T-cell (primary cell): ENCODE results near the gene NR2F1-AS1. TPM values are rescaled to one million over a fixed set of nuclear protein-coding genes. Genes with fewer than 3 reads are reported as not detected.

ENCODE experiments used
- ATAC-seq, 4 experiments: fragments of 200-7000 bp in 3 of 4; fragments of 150-1000 bp in 1 of 4; cut with Tn5 transposase; replicated peaks in 1 of 4; 1 replicate in 3 of 4; 2 replicates in 1 of 4; pipeline ENCODE4 v1.10.0; 2021; ENCODE audit warnings: moderate library complexity in 3 of 4, mild to moderate bottlenecking in 2 of 4, moderate number of reproducible peaks in 1 of 4
- CTCF ChIA-PET, 2 donors: fragments of 300-600 bp; sonication (Branson Sonifier 250); formaldehyde crosslinking; loops; one replicate each; lab custom pipeline; 2022; ENCODE audit warnings: antibody characterized with exemption in 2 of 2; lab: Charles Lee
- POLR2A ChIA-PET, 2 donors: fragments of 300-600 bp; sonication (Branson Sonifier 250); formaldehyde crosslinking; loops; one replicate each; lab custom pipeline; 2022; ENCODE audit warnings: antibody characterized with exemption in 2 of 2; lab: Charles Lee
- DNase-seq, 35 experiments: peaks; one replicate each; pipeline versions ENCODE4 v3.0.0 to v3.0.0-alpha.2; 2013 to 2023
- H3K27ac ChIP-seq: one replicate; pipeline ENCODE4 v1.5.1; 2013; ENCODE audit warnings: low read length
- H3K27me3 ChIP-seq, 2 experiments: replicated peaks in 1 of 2; 1 replicate in 1 of 2; 2 replicates in 1 of 2; pipeline versions ENCODE4 v1.6.1 to v1.7.0; 2013; ENCODE audit warnings: low read length in 1 of 2, mixed read lengths in 1 of 2; ENCODE audit not compliant: control insufficient read depth in 2 of 2, insufficient read depth in 2 of 2; ENCODE audit errors: extremely low read depth in 1 of 2
- H3K36me3 ChIP-seq, 2 donors: 1 replicate in 1 of 2; 2 replicates in 1 of 2; pipeline versions ENCODE4 v1.6.1 to v1.7.0; 2013; ENCODE audit warnings: low read length in 1 of 2; ENCODE audit not compliant: control insufficient read depth in 2 of 2, insufficient read depth in 1 of 2; ENCODE audit errors: extremely low read depth in 1 of 2
- H3K4me1 ChIP-seq, 2 experiments: 1 replicate in 1 of 2; 2 replicates in 1 of 2; pipeline versions ENCODE4 v1.6.1 to v1.7.0; 2013; ENCODE audit warnings: low read length in 2 of 2, mixed read lengths in 1 of 2; ENCODE audit not compliant: insufficient read depth in 2 of 2, control insufficient read depth in 1 of 2; ENCODE audit errors: extremely low read depth in 1 of 2
- H3K4me3 ChIP-seq, 2 donors: 1 replicate in 1 of 2; 2 replicates in 1 of 2; pipeline versions ENCODE4 v1.5.1 to v1.7.0; 2013; ENCODE audit warnings: mild to moderate bottlenecking in 2 of 2, low read length in 1 of 2, moderate library complexity in 1 of 2; ENCODE audit not compliant: control insufficient read depth in 1 of 2; ENCODE audit errors: extremely low read depth in 1 of 2
- H3K9me3 ChIP-seq: 2 replicates; pipeline ENCODE4 v1.7.0; 2013
- H3K27ac Mint-ChIP-seq, 2 donors: one replicate each; pipeline ENCODE4 v1.8.0; 2020 to 2021; ENCODE audit warnings: mild to moderate bottlenecking in 2 of 2, mixed read lengths in 2 of 2
- H3K27me3 Mint-ChIP-seq, 2 donors: one replicate each; pipeline ENCODE4 v1.8.0; 2021 to 2022; ENCODE audit warnings: mixed read lengths in 2 of 2
- H3K36me3 Mint-ChIP-seq: one replicate; pipeline ENCODE4 v1.8.0; 2021; ENCODE audit warnings: mixed read lengths
- H3K4me1 Mint-ChIP-seq, 3 donors: one replicate each; pipeline ENCODE4 v1.8.0; 2020 to 2022; ENCODE audit warnings: mixed read lengths in 3 of 3, mild to moderate bottlenecking in 1 of 3
- H3K4me3 Mint-ChIP-seq, 3 donors: one replicate each; pipeline ENCODE4 v1.8.0; 2020 to 2022; ENCODE audit warnings: mild to moderate bottlenecking in 3 of 3, mixed read lengths in 3 of 3, moderate library complexity in 3 of 3
- H3K9me3 Mint-ChIP-seq, 3 donors: one replicate each; pipeline ENCODE4 v1.8.0; 2020 to 2022; ENCODE audit warnings: mixed read lengths in 3 of 3
- WGBS: methylation state at CpG from one replicate; pipeline ENCODE4 v1.1.5; 2013; ENCODE audit warnings: missing lambda C conversion rate; ENCODE audit not compliant: insufficient coverage; 5-methylcytosine and 5-hydroxymethylcytosine counted together
- total RNA-seq, 35 experiments: library from RNA in 6 of 35; stranded (reverse) in 6 of 35; fragments of 120-200 nt in 1 of 35; gene quantifications; one replicate each; pipeline versions ENCODE4 v1.2.1 to v1.2.4 and lab custom pipeline; 2013 to 2026

The NR2F1-AS1 gene
- total RNA-seq, 5 donors from 2014 or later (not counting 1 experiment from before 2014, with no cell fraction given), result not detected

GRCh38 chr5:93422652-93423280 is 158.3 kb downstream of the NR2F1-AS1 start:
- peaks cover 0 to 5% of the 10 kb centered on the region in 2 donors for H3K27me3 Mint-ChIP-seq
- no peaks in the 10 kb centered on the region for H3K36me3 Mint-ChIP-seq
- Histone ChIP-seq H3K27ac (no peak overlapping the region), H3K36me3 (no peaks in the 10 kb centered on the region), H3K9me3 (no peaks in the 10 kb centered on the region), H3K27me3 (no peaks in the 10 kb centered on the region), H3K4me1 (no peaks in the 10 kb centered on the region), H3K4me3 (no peak overlapping the region)
- WGBS, result 20% methylated on average over 1 of the region's 5 CpGs
- H3K4me1 Mint-ChIP-seq, result no peaks in the 10 kb centered on the region
- ChIA-PET POLR2A (interaction anchor here in 1 of 2 donors (0.6 kb wide), 1 partner anchor 175 kb away, joined by 9 read pairs; no protein-coding TSS in a partner anchor), CTCF (no interaction called here)
- H3K9me3 Mint-ChIP-seq, result no peaks in the 10 kb centered on the region
- no peak for DNase-seq
- ATAC-seq, result no peak
- no peak overlapping the region for H3K4me3 Mint-ChIP-seq
- no peak overlapping the region for H3K27ac Mint-ChIP-seq

GRCh38 chr5:93421987-93422401 is 159.0 kb downstream of the NR2F1-AS1 start:
- no peak overlapping the region for H3K27ac ChIP-seq
- DNase-seq (no peak), ATAC-seq (no peak)
- H3K9me3 ChIP-seq, result no peaks in the 10 kb centered on the region
- CTCF ChIA-PET, result interaction anchor here in 1 of 2 donors (0.7 kb wide), 1 partner anchor 57 kb away, joined by 6 read pairs; no protein-coding TSS in a partner anchor
- 76% methylated on average over 7 of the region's 9 CpGs for WGBS
- Mint-ChIP-seq H3K27me3 (peaks cover 0 to 5% of the 10 kb centered on the region in 2 donors), H3K27ac (no peak overlapping the region), H3K4me3 (no peak overlapping the region), H3K4me1 (no peaks in the 10 kb centered on the region), H3K36me3 (no peaks in the 10 kb centered on the region), H3K9me3 (no peaks in the 10 kb centered on the region)
- no peak overlapping the region for H3K4me3 ChIP-seq
- POLR2A ChIA-PET, result interaction anchor here in 1 of 2 donors (0.6 kb wide), 1 partner anchor 176 kb away, joined by 9 read pairs; no protein-coding TSS in a partner anchor
- H3K4me1 ChIP-seq, result no peaks in the 10 kb centered on the region
- H3K36me3 ChIP-seq, result no peaks in the 10 kb centered on the region
- no peaks in the 10 kb centered on the region for H3K27me3 ChIP-seq

DNA sequence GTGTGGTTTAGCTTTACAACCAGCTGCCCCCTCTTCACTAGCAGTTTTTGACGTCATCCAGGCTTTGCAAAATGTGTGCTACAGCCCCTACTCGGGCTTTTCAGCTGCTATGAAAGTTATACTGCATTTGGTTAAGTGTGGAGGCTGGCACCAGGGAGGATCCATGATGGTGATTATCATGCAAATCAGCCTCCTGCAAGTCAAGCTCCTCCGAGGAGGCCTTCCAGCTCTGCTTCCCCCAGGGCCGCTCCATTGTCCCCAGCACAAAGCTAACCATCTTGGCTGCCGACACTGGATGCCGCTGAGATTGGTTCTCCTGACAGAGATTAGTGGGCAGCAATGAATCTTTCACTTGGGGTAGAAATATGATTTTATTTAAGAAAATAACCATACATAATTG is 159.6 kb downstream of the NR2F1-AS1 start:
- 100% methylated on average over 2 of the region's 6 CpGs for WGBS
- no peaks in the 10 kb centered on the region for H3K36me3 Mint-ChIP-seq
- no peaks in the 10 kb centered on the region for H3K4me1 Mint-ChIP-seq
- Histone ChIP-seq H3K4me1 (no peaks in the 10 kb centered on the region), H3K27me3 (no peaks in the 10 kb centered on the region), H3K27ac (no peak overlapping the region), H3K9me3 (no peaks in the 10 kb centered on the region), H3K4me3 (no peak overlapping the region), H3K36me3 (no peaks in the 10 kb centered on the region)
- no peak overlapping the region for H3K27ac Mint-ChIP-seq
- no peaks in the 10 kb centered on the region for H3K9me3 Mint-ChIP-seq
- H3K4me3 Mint-ChIP-seq, result no peak overlapping the region
- no peak for DNase-seq
- POLR2A ChIA-PET, result no interaction called here
- no peak for ATAC-seq
- CTCF ChIA-PET, result interaction anchor here in 1 of 2 donors (0.7 kb wide), 1 partner anchor 57 kb away, joined by 6 read pairs; no protein-coding TSS in a partner anchor
- peaks cover 0 to 5% of the 10 kb centered on the region in 2 donors for H3K27me3 Mint-ChIP-seq

GRCh38 chr5:93417490-93417889 is 163.5 kb downstream of the NR2F1-AS1 start:
- no peaks in the 10 kb centered on the region for H3K27me3 ChIP-seq
- POLR2A ChIA-PET, result interaction anchor here in 1 of 2 donors (0.5 kb wide), 1 partner anchor 1274 kb away, joined by 3 read pairs; no protein-coding TSS in a partner anchor
- WGBS, result 100% methylated on average over 3 of the region's 3 CpGs
- Mint-ChIP-seq H3K36me3 (no peaks in the 10 kb centered on the region), H3K9me3 (no peaks in the 10 kb centered on the region), H3K27ac (no peak overlapping the region), H3K27me3 (peaks cover 0 to 3% of the 10 kb centered on the region in 2 donors), H3K4me3 (no peak overlapping the region), H3K4me1 (no peaks in the 10 kb centered on the region)
- DNase-seq (no peak), ATAC-seq (no peak)
- no peaks in the 10 kb centered on the region for H3K4me1 ChIP-seq
- H3K27ac ChIP-seq, result no peak overlapping the region
- H3K4me3 ChIP-seq, result no peak overlapping the region
- no peaks in the 10 kb centered on the region for H3K36me3 ChIP-seq
- CTCF ChIA-PET, result no interaction called here
- H3K9me3 ChIP-seq, result no peaks in the 10 kb centered on the region

DNA sequence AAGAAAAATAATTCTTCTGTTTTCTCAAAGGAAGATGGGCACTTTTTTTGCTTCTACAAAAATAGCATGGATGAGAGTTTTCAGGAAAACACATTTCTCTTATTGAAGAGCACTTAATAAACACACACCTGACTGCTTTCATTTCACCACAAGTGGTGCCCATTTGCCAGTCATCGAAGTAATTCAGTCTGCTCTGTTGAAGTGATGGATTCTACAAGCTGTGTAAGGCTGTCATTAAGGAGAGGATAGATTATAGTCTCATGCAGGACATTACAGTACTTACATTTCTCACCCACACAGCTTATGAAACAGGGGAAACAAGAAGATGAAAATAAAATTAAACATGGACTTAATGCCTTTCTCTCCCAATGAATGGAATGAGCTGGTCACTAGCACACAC is 165.2 kb downstream of the NR2F1-AS1 start:
- Mint-ChIP-seq H3K27me3 (peaks cover 0 to 4% of the 10 kb centered on the region in 2 donors), H3K36me3 (no peaks in the 10 kb centered on the region), H3K4me1 (no peaks in the 10 kb centered on the region), H3K9me3 (no peaks in the 10 kb centered on the region), H3K27ac (no peak overlapping the region), H3K4me3 (no peak overlapping the region)
- H3K36me3 ChIP-seq, result no peaks in the 10 kb centered on the region
- ChIA-PET CTCF (interaction anchor here in 1 of 2 donors (0.8 kb wide), 1 partner anchor 21 kb away, joined by 3 read pairs; no protein-coding TSS in a partner anchor), POLR2A (no interaction called here)
- no CpG with 5 or more reads among the region's 1 CpG for WGBS
- H3K27me3 ChIP-seq, result no peaks in the 10 kb centered on the region
- ATAC-seq (no peak), DNase-seq (no peak)
- no peaks in the 10 kb centered on the region for H3K9me3 ChIP-seq
- H3K4me1 ChIP-seq, result no peaks in the 10 kb centered on the region
- H3K4me3 ChIP-seq, result no peak overlapping the region
- no peak overlapping the region for H3K27ac ChIP-seq

GRCh38 chr5:93411716-93412115 is 169.3 kb downstream of the NR2F1-AS1 start:
- Mint-ChIP-seq H3K9me3 (no peaks in the 10 kb centered on the region), H3K36me3 (no peaks in the 10 kb centered on the region), H3K4me3 (no peak overlapping the region), H3K4me1 (no peaks in the 10 kb centered on the region), H3K27me3 (peaks cover 0 to 6% of the 10 kb centered on the region in 2 donors), H3K27ac (no peak overlapping the region)
- 100% methylated on average over 2 of the region's 3 CpGs for WGBS
- POLR2A ChIA-PET, result no interaction called here
- DNase-seq (no peak), ATAC-seq (no peak)
- no peaks in the 10 kb centered on the region for H3K4me1 ChIP-seq
- H3K36me3 ChIP-seq, result no peaks in the 10 kb centered on the region
- no peak overlapping the region for H3K27ac ChIP-seq
- H3K9me3 ChIP-seq, result no peaks in the 10 kb centered on the region
- no peak overlapping the region for H3K4me3 ChIP-seq
- no peaks in the 10 kb centered on the region for H3K27me3 ChIP-seq
- CTCF ChIA-PET, result no interaction called here
